H1 (cell line): ENCODE measurements around the gene CLIC3. TPM values are rescaled to one million over a fixed set of nuclear protein-coding genes. Genes with fewer than 3 reads are reported as not detected.

Experiments used
- CTCF ChIA-PET: fragments of 300-600 bp; sonication (Branson Sonifier 250); formaldehyde crosslinking; loops from one replicate; lab custom pipeline; 2021; ENCODE audit not compliant: partially characterized antibody; lab: Charles Lee
- POLR2A ChIA-PET: fragments of 300-600 bp; sonication (Branson Sonifier 250); formaldehyde crosslinking; loops from one replicate; lab custom pipeline; 2021; ENCODE audit warnings: inconsistent platforms; ENCODE audit not compliant: partially characterized antibody; lab: Charles Lee
- DNase-seq, 2 experiments: peaks; one replicate each; pipeline versions ENCODE4 v3.0.0 to v3.0.0-alpha.2; 2010 to 2022; ENCODE audit warnings: low spot score in 2 of 2, low read depth in 1 of 2, mixed read lengths in 1 of 2
- FAIRE-seq: peaks from 2 replicates; lab custom pipeline; 2011; peaks lifted over from hg19 to GRCh38; lab: Jason Lieb, UNC
- H2AFZ ChIP-seq: 2 replicates; pipeline ENCODE4 v1.8.1; 2012; ENCODE audit warnings: low read length, inconsistent platforms
- H2AK5ac ChIP-seq: 2 replicates; pipeline ENCODE4 v1.6.1; 2013; ENCODE audit warnings: low read depth, low read length
- H2BK120ac ChIP-seq: replicated peaks from 2 replicates; pipeline ENCODE3; 2013; ENCODE audit warnings: low read depth, low read length, inconsistent platforms
- H2BK12ac ChIP-seq: 2 replicates; pipeline ENCODE4 v1.6.1; 2013; ENCODE audit warnings: low read depth, low read length
- H2BK15ac ChIP-seq: 2 replicates; pipeline ENCODE4 v1.6.1; 2013; ENCODE audit warnings: low read length
- H2BK20ac ChIP-seq: 2 replicates; pipeline ENCODE4 v1.6.1; 2013; ENCODE audit warnings: low read length
- H2BK5ac ChIP-seq: 2 replicates; pipeline ENCODE4 v1.6.1; 2013; ENCODE audit warnings: low read depth, low read length
- H3K14ac ChIP-seq: 2 replicates; pipeline ENCODE4 v1.6.1; 2013; ENCODE audit warnings: inconsistent platforms; ENCODE audit not compliant: insufficient read length
- H3K18ac ChIP-seq: 2 replicates; pipeline ENCODE4 v1.6.1; 2013; ENCODE audit warnings: low read length; ENCODE audit errors: extremely low read depth
- H3K23ac ChIP-seq: 2 replicates; pipeline ENCODE4 v1.6.1; 2013; ENCODE audit warnings: inconsistent platforms; ENCODE audit not compliant: insufficient read length
- H3K23me2 ChIP-seq: 2 replicates; pipeline ENCODE4 v1.6.1; 2013; ENCODE audit warnings: low read depth, low read length
- H3K27ac ChIP-seq: 2 replicates; pipeline ENCODE4 v1.6.1; 2011; ENCODE audit warnings: low read depth, low read length, inconsistent platforms
- H3K27me3 ChIP-seq, 4 experiments: replicated peaks in 1 of 4; 1 replicate in 1 of 4; 2 replicates in 3 of 4; pipeline versions ENCODE4 v1.6.1 to v1.8.1; 2011 to 2013; ENCODE audit warnings: low read length in 3 of 4, mild to moderate bottlenecking in 3 of 4, inconsistent platforms in 2 of 4, mixed read lengths in 2 of 4, moderate library complexity in 1 of 4; ENCODE audit not compliant: control insufficient read depth in 3 of 4, insufficient read depth in 3 of 4; ENCODE audit errors: extremely low read depth in 1 of 4
- H3K36me3 ChIP-seq, 4 experiments: 2 replicates each; pipeline versions ENCODE4 v1.6.1 to v1.8.1; 2011 to 2013; ENCODE audit warnings: mild to moderate bottlenecking in 4 of 4, low read length in 3 of 4, moderate library complexity in 2 of 4, control low read depth in 1 of 4, inconsistent platforms in 1 of 4; ENCODE audit not compliant: insufficient read depth in 4 of 4, control insufficient read depth in 2 of 4
- H3K4ac ChIP-seq: replicated peaks from 2 replicates; pipeline ENCODE3; 2013; ENCODE audit warnings: low read length, low read depth, mixed read lengths, inconsistent platforms; ENCODE audit not compliant: insufficient read length
- H3K4me1 ChIP-seq, 4 experiments: replicated peaks in 1 of 4; 1 replicate in 1 of 4; 2 replicates in 3 of 4; pipeline versions ENCODE4 v1.6.1 to v1.8.1; 2011 to 2013; ENCODE audit warnings: low read length in 3 of 4, inconsistent platforms in 2 of 4, mixed read lengths in 1 of 4; ENCODE audit not compliant: insufficient read depth in 4 of 4, control insufficient read depth in 3 of 4
- H3K4me2 ChIP-seq, 2 experiments: 2 replicates each; pipeline versions ENCODE4 v1.6.1 to v1.8.1; 2011 to 2013; ENCODE audit warnings: low read depth in 2 of 2, low read length in 2 of 2, control low read depth in 1 of 2, inconsistent platforms in 1 of 2, mild to moderate bottlenecking in 1 of 2; ENCODE audit not compliant: insufficient read depth in 1 of 2
- H3K4me3 ChIP-seq, 4 experiments: fragments of 200-600, 300-600 bp in 1 of 4; sonication (generic), shearing (Covaris generic), sonication (Bioruptor Twin) in 1 of 4; 2 replicates each; pipeline versions ENCODE4 v1.5.1 to v1.8.1; 2011 to 2016; ENCODE audit warnings: low read length in 4 of 4, low read depth in 3 of 4, control low read depth in 2 of 4, inconsistent platforms in 2 of 4, mild to moderate bottlenecking in 2 of 4, mixed read lengths in 1 of 4, moderate library complexity in 1 of 4; ENCODE audit not compliant: insufficient read depth in 2 of 4; ENCODE audit errors: extremely low read depth in 1 of 4
- H3K56ac ChIP-seq: replicated peaks from 2 replicates; pipeline ENCODE3; 2013; ENCODE audit warnings: low read depth, mild to moderate bottlenecking, mixed read lengths, low read length, inconsistent platforms; ENCODE audit not compliant: insufficient read length
- H3K79me1 ChIP-seq: 2 replicates; pipeline ENCODE4 v1.6.1; 2013; ENCODE audit warnings: low read depth, low read length, control low read depth
- H3K79me2 ChIP-seq, 2 experiments: 2 replicates each; pipeline versions ENCODE4 v1.6.1 to v1.8.1; 2012 to 2013; ENCODE audit warnings: low read length in 2 of 2, mild to moderate bottlenecking in 2 of 2, inconsistent platforms in 1 of 2; ENCODE audit not compliant: insufficient read depth in 2 of 2, control insufficient read depth in 1 of 2
- H3K9ac ChIP-seq, 4 experiments: replicated peaks in 1 of 4; 1 replicate in 1 of 4; 2 replicates in 3 of 4; pipeline versions ENCODE4 v1.6.1 to v1.8.1; 2011 to 2013; ENCODE audit warnings: low read depth in 3 of 4, low read length in 3 of 4, control low read depth in 2 of 4, mild to moderate bottlenecking in 2 of 4, moderate library complexity in 2 of 4, inconsistent platforms in 1 of 4; ENCODE audit errors: extremely low read depth in 1 of 4
- H3K9me3 ChIP-seq, 2 experiments: 2 replicates each; pipeline versions ENCODE4 v1.6.1 to v1.8.1; 2012 to 2013; ENCODE audit warnings: mild to moderate bottlenecking in 2 of 2, moderate library complexity in 2 of 2, control low read depth in 1 of 2, inconsistent platforms in 1 of 2, low read depth in 1 of 2, low read length in 1 of 2, mixed read lengths in 1 of 2; ENCODE audit not compliant: insufficient read depth in 2 of 2
- H4K20me1 ChIP-seq, 2 experiments: replicated peaks in 1 of 2; 2 replicates each; pipeline versions ENCODE3 to v1.8.1; 2011 to 2013; ENCODE audit warnings: inconsistent platforms in 2 of 2, low read length in 2 of 2, mild to moderate bottlenecking in 1 of 2; ENCODE audit not compliant: insufficient read depth in 2 of 2, control insufficient read depth in 1 of 2
- H4K5ac ChIP-seq: 2 replicates; pipeline ENCODE4 v1.6.1; 2013; ENCODE audit warnings: low read length, low read depth, mixed read lengths, inconsistent platforms; ENCODE audit not compliant: insufficient read length
- H4K8ac ChIP-seq: 2 replicates; pipeline ENCODE4 v1.8.0; 2013; ENCODE audit warnings: mild to moderate bottlenecking, moderate library complexity, low read length, inconsistent platforms; ENCODE audit not compliant: insufficient read depth; ENCODE audit errors: extremely low read depth
- H4K91ac ChIP-seq: replicated peaks from 2 replicates; pipeline ENCODE3; 2013; ENCODE audit warnings: low read length, mixed read lengths, inconsistent platforms; ENCODE audit not compliant: insufficient read length
- KDM4A ChIP-seq: IDR thresholded peaks from one replicate; pipeline ENCODE4 v1.7.1; 2012; ENCODE audit warnings: low read depth, mild to moderate bottlenecking, moderate library complexity, low read length, inconsistent platforms; ENCODE audit not compliant: severe bottlenecking
- MAX ChIP-seq: IDR thresholded peaks from 2 replicates; pipeline ENCODE4 v1.6.1; 2012; ENCODE audit warnings: inconsistent platforms
- POLR2AphosphoS5 ChIP-seq: IDR thresholded peaks from 2 replicates; pipeline ENCODE4 v1.6.1; 2011; ENCODE audit warnings: low read depth, low read length
- USF2 ChIP-seq: IDR thresholded peaks from 2 replicates; pipeline ENCODE4 v1.6.1; 2011; ENCODE audit warnings: low read length, improper control_type of control experiment
- WGBS, 2 experiments: shearing (Covaris generic) in 1 of 2; methylation state at CpG; one replicate each; pipeline versions ENCODE4 v1.1.6 to v1.1.7; 2013 to 2015; ENCODE audit warnings: low lambda C conversion rate in 2 of 2, mixed read lengths in 2 of 2, inconsistent platforms in 1 of 2, low coverage in 1 of 2, missing lambda C conversion rate in 1 of 2; ENCODE audit not compliant: insufficient replicate concordance in 2 of 2, insufficient coverage in 1 of 2, insufficient read length in 1 of 2; ENCODE audit errors: extremely low coverage in 1 of 2, missing lambda C conversion rate in 1 of 2; 5-methylcytosine and 5-hydroxymethylcytosine counted together
- polyA plus RNA-seq, 7 experiments: library from polyadenylated mRNA; depleted of rRNA in 3 of 7; stranded (reverse) in 5 of 7; unstranded in 2 of 7; fragments of >200 nt in 5 of 7; fragments of 200-250 nt in 2 of 7; gene quantifications; 1 replicate in 5 of 7; 2 replicates in 1 of 7; 4 replicates in 1 of 7; pipeline versions ENCODE4 v1.2.1 to v1.2.3, GENCODE V29; 2011 to 2013; ENCODE audit warnings: missing spikeins in 2 of 7, mixed read lengths in 2 of 7
- total RNA-seq: library from RNA; stranded (reverse); fragmentation: NEBNext Ultra II Directional; extraction: Animal tissue kit (Norgen Biotek cat#: 25700); gene quantifications from 2 replicates; pipeline ENCODE4 v1.2.1, GENCODE V29; 2021

The CLIC3 gene
- total and polyA plus RNA-seq, 2 of the 8 experiments (the other 6 are each of a cell fraction or from before 2014, with no cell fraction given): 0.12 TPM; not detected in 1

GRCh38 chr9:136982232-136983051 is 13.9 kb downstream of the CLIC3 start, which contains the start of gene LCNL1:
LCNL1 (plus strand) TSS chr9:136982993; CDS start chr9:136983587, 594 bp downstream.
- Histone ChIP-seq H3K56ac (no peak within 1 kb of the TSS), H3K4me1 (peaks cover 0 to 10% (median 5%) of the 10 kb centered on the region in 4 experiments; a peak in 5 of 7 replicates), H2BK5ac (no peak within 1 kb of the TSS), H2AK5ac (peak within 1 kb of the TSS; percentile 53), H3K27me3 (peaks cover 13 to 34% (median 32%) of the 10 kb centered on the region in 4 experiments), H3K14ac (no peak within 1 kb of the TSS), H3K4me3 (no peak within 1 kb of the TSS), H2AFZ (no peak within 1 kb of the TSS), H3K23me2 (peaks cover 19% of the 10 kb centered on the region; the same call in 1 of the 2 replicates), H4K20me1 (peaks cover 0 to 1% of the 10 kb centered on the region in 2 experiments), H2BK20ac (no peak within 1 kb of the TSS), H2BK15ac (0 out of 2 replicates have a peak within 1 kb of the TSS, but pooled peaks have one; percentile 20), H3K18ac (no peak within 1 kb of the TSS), H3K4ac (no peak within 1 kb of the TSS), H3K79me2 (no peaks in the 10 kb centered on the region), H3K9me3 (no peaks in the 10 kb centered on the region), H3K9ac (peak within 1 kb of the TSS in 1 of 4 experiments; percentile 19; a peak in 1 of 7 replicates), H3K4me2 (no peak within 1 kb of the TSS), H3K27ac (no peak within 1 kb of the TSS), H4K5ac (no peak within 1 kb of the TSS), H3K23ac (no peak within 1 kb of the TSS), H3K79me1 (no peaks in the 10 kb centered on the region), H4K8ac (no peak within 1 kb of the TSS), H4K91ac (peak within 1 kb of the TSS; percentile 85), H2BK12ac (peak within 1 kb of the TSS; percentile 12; the same call in 1 of the 2 replicates), H2BK120ac (no peak within 1 kb of the TSS), H3K36me3 (no peaks in the 10 kb centered on the region)
- CTCF ChIA-PET: interaction anchor here (0.7 to 3.0 kb wide), 6 partner anchors 9 to 52 kb away, joined by 3 to 18 read pairs (median 4); partner anchors contain the start of genes ABCA2, CLIC3 and PAXX
- 86% methylated on average over 16 of the region's 18 CpGs; no CpG with 5 or more reads in 1 of the 2 experiments for WGBS, 2 experiments
- POLR2A ChIA-PET: interaction anchor here (0.7 kb wide), 1 partner anchor 35 kb away, joined by 5 read pairs; no protein-coding TSS in a partner anchor
- no peak for FAIRE-seq
- TF ChIP-seq USF2 (no peak), MAX (no peak), KDM4A (no peak), POLR2AphosphoS5 (no peak)
- DNase-seq: no peak
